22Rv1 (cell line): Measurements from ENCODE around the gene ARL14.

ENCODE experiments used
- ZFX ChIP-seq: fragments of 450-650 bp; IDR thresholded peaks from 2 replicates; pipeline ENCODE4 v1.6.1; 2017; ENCODE audit warnings: antibody characterized with exemption, borderline replicate concordance
- TF ChIP-seq, protein P1 (sequence below): fragments of 450-650 bp; IDR thresholded peaks from 2 replicates; pipeline ENCODE4 v1.5.1; 2017; ENCODE audit warnings: mild to moderate bottlenecking

DNA sequence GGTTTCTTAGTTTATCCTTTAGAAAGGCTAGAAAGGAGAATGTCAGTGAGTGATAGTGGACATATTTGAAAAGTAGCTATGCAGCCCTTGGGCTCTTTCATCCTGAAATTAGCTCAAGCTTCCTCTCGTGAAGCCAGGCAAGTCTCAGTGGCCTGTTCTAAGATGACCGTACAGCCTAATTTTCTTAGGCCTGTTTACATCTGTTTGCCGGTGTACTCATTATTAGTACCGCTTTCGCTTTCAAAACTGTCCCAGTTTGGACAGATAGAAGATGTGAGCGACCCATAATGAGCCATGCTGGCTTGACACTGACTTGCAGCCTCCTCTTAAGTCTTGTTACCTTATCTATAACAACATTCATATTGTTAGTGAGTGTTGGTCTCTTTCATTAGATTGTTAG lies 5.7 kb upstream of the ARL14 start:
- TF ChIP-seq, protein P1, sequence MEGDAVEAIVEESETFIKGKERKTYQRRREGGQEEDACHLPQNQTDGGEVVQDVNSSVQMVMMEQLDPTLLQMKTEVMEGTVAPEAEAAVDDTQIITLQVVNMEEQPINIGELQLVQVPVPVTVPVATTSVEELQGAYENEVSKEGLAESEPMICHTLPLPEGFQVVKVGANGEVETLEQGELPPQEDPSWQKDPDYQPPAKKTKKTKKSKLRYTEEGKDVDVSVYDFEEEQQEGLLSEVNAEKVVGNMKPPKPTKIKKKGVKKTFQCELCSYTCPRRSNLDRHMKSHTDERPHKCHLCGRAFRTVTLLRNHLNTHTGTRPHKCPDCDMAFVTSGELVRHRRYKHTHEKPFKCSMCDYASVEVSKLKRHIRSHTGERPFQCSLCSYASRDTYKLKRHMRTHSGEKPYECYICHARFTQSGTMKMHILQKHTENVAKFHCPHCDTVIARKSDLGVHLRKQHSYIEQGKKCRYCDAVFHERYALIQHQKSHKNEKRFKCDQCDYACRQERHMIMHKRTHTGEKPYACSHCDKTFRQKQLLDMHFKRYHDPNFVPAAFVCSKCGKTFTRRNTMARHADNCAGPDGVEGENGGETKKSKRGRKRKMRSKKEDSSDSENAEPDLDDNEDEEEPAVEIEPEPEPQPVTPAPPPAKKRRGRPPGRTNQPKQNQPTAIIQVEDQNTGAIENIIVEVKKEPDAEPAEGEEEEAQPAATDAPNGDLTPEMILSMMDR, result no peak
- TF ChIP-seq ZFX, result no peak
